Stimulated activated naive CD8-positive, alpha-beta T cell treated with anti-CD3 and anti-CD28 coated beads, Interleukin-15, Interleukin-2, amounts not matched to agents 100 U/mL and 50 U/mL, for 24 hours (primary cell): ENCODE data around the gene APRT.

Source experiments
- ATAC-seq: fragments of 150-1000 bp; cut with Tn5 transposase; one replicate; pipeline ENCODE4 v1.10.0; 2021
- DNase-seq: peaks from one replicate; pipeline ENCODE4 v3.0.0; 2021

The APRT gene

DNA sequence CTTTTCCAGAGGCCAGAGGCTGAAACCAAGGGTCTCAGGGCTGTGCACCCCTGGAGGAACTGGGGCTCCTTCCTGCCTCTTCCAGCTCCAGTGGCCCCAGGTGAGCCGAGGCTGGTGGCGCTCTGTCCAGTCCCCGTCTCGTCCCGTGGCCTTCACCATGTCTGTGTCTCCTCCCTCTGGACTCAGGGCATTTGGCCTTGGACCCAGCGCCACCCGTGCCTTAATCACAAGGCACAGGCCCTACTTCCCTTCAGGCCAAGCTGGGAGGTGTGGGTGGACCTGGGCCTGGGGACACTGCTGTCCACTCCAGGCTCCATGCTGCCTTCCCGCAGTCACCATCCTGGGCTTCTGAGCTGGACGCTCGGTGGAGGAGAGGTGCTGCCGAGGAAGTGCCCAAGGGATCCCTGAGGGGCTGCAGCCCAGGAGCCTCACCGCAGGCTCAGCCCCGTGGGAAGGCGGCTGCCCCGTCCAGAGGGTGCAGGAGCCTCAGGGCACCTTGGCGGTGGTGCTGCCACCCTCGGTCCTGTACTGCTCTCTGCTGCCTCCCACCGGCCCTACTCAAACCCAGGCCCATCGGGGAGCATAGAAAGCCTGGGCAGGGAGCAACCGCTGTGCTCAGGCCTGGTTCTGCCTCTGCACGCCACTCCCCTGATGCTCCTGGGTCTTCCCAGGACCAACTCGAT is 9.6 kb upstream of the APRT start:
- ATAC-seq (no peak), DNase-seq (no peak)

DNA sequence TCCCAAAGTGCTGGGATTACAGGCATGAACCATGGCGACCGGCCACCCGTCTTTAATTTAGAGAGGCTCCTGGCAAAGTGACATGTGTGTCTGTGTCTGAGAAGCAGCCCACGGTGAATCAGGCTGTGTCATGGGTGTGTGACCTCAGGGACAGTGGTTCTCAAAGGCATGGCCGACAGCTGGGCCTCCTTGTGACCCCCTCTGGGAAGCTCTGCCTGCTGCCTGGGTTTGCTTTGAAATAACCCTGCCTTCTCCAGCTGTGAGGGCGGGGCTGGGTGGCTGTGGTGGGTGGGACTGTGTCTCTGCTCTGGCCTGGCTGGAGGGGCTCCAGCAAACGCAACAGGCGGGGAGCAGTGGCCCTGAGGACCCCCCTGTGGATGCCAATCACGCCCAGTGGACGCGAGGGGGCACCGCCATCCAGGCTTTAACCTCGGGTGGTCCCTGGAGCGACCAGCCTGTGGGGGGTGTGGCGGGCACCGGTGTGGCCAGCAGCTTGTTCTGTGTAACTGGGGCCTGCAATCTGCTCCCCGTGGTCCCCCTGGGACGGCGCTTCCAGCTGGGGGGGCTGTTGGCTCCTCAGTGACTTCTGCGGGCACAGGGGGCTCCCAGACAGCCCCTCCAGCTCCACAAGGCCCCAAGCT is 8.8 kb upstream of the APRT start:
- ATAC-seq (no peak), DNase-seq (no peak)

DNA sequence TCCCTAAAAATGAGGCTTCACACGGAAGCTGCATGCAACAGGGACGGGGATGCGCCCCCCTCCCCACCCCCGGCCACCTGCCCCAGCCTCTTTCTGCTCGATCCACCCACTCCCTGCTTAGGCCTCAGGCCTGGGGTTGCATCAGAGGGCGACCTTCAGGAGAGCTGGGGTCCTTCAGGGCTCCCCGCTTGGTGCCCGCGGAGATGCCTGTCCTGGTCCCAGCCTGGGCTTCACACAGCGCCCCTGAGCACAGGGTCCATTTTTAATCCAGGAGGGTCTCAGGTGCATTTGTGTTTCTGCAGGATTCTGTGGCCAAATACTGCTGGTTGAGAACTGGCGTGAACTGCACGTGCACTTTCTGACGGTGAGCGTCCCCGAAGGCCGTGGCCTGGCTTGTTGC is 7.4 kb upstream of the APRT start:
- DNase-seq (no peak), ATAC-seq (no peak)

DNA sequence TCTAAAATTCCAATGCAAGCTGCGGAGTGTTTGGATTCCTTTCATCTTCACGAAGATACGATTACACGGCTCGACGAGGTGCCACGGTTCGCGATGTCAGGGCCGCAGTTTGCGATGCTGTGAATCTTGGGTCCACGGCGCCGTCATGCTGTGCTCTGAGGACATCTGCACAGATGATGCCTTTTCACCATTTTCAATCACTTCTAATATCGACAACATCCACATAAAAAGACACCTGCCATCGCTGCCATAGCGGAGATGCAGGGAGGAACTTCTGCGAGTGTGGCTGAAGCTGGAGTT is 6.8 kb upstream of the APRT start:
- DNase-seq (no peak), ATAC-seq (no peak)

DNA sequence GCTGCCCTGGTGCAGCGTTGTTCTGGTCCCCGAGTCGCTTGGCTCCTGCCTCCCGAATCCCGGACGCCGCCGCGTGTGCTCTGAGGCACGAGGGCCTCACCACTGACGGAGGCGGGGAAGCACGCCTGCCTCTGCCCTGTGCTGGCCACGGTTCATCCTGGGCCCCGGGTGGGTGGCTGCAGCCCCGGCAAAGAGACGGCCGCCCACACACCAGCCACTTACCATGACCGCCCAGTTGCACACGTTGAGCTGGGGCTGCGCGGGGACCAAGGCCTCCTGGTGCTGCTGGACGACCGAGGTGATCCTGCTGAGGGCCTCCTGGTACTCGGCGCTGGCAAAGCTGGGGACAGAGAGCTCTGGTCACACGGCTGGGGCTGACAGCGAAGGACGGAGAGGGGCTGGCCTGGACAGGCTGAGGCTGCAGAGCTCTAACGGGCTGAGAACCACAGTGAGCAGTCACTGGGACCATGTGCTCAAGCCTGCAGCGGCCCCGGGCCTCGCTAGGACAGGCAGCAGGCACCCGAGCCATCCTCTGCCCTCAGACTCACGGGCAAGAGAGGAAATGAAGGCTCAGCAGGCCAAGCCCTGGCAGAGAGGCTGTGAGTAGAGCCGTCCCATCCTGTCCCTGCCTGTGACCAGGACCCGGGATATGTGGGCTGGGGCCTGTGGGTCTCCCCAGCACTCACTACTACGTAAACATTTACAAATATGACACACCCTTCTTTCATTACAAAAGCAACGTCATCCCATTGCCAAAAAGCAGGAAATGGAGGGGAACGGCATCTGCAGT is 6.3 kb upstream of the APRT start:
- ATAC-seq (no peak), DNase-seq (no peak)

DNA sequence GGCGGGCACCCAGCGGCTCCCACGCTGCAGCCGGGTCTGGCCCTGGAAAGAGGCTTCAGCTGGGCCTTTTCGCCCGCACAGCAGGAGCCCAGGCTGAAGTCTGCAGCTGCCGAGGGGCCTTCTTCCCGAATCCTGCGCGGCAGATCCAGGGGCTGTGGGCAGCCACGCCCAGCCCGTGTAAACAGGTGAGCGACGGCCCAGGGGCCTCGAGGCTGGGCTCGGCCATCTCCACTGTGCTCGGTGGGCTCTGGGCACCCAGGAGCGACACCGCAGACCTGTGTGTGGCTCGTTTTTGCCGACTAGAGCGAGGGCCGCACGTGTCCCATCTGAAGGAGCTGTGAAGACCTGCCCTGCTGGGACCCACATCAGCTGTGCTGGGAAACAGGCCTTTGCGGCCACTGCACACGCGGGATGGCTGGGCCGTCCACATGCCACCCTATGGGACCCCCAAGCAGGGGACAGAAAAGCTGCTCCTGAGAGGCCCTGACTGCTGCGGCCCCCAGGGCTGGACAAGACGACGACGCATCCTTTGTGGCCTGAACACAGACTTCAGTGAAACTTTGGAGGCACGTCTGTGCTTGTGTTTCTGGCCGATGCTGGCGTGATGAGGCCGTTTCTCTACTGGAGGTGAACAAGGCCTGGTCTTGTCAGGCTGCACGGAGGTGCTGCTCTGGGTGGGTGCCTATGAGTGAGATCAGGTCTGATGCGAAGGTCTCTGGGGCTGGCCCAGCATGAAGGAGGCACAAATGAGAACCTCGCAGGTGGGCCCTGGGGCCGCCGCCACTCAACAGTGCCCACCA is 5.2 kb upstream of the APRT start:
- DNase-seq = no peak
- ATAC-seq = no peak

DNA sequence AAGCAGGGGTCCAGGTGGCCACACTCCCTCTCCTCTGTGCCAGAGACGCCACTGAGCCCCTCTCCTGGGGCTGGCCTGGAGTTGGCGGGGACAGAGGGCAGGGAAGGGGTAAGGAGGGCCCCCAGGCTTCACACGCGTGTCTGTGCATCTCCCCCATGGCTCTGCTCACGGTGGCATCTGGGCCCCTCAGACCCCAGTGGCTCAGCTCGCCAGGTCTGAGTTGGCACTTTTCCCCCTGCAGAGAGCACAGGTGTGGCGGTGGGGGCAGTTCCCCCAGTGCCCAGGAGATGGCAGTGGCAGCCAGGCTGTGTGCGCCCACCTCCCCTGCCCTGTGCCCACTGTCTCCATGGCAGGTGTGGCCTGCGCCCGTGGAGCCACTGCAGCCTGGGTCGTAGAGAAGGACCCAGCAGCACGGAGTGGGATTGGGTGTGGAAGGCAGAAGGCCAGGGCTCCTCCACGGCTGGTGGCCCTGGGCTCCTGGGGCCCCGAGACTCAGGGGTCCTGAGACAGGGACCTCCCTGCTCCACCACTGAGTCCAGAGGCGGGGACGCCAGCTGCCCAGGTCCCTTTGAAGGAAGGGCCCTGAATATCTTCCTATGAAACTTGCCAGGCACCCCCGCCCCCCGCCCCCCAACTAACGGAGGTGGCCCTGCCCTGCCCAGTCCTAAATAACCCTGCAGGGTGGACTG is 4.3 kb upstream of the APRT start:
- peak; percentile 77 for DNase-seq
- ATAC-seq = peak; percentile 12

DNA sequence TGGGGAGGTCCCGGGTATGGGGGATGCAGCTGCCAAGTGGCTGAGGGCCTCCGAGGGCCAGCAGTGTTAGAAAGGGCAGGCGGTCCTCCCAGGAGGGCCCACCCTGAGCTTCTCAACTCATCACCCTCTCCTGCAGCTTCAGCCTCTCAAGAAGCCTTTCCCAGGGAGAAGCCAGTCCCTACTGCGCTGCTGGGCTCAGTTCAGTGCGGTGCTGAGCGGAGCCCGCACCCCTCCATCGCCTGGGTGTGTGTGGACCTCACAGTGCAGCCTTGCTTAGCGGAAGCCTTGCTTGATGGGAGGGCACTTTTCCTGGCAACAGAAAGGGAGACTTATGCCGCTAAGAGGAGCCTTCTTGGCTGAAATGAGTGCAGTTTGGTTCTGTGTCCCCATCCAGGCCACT is 3.5 kb upstream of the APRT start:
- DNase-seq = no peak
- ATAC-seq = no peak

DNA sequence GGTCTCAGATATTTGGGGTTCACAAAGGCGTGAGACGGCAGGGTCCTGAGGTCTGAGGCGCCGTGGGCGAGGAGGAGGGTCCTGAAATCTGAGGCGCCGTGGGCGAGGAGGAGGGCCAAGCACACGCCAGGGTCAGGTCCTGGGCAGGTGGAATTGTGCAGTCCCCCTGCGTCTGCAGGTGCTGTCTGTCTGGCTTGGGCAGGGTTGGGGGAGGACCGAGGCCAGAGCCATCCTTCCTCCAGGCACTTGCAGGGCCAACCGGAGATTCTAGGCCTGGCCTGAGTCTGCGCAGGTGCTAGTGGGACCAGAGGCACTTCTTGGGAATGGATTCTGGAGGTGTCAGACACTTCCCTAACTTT is 2.4 kb upstream of the APRT start:
- ATAC-seq = no peak
- DNase-seq = no peak

DNA sequence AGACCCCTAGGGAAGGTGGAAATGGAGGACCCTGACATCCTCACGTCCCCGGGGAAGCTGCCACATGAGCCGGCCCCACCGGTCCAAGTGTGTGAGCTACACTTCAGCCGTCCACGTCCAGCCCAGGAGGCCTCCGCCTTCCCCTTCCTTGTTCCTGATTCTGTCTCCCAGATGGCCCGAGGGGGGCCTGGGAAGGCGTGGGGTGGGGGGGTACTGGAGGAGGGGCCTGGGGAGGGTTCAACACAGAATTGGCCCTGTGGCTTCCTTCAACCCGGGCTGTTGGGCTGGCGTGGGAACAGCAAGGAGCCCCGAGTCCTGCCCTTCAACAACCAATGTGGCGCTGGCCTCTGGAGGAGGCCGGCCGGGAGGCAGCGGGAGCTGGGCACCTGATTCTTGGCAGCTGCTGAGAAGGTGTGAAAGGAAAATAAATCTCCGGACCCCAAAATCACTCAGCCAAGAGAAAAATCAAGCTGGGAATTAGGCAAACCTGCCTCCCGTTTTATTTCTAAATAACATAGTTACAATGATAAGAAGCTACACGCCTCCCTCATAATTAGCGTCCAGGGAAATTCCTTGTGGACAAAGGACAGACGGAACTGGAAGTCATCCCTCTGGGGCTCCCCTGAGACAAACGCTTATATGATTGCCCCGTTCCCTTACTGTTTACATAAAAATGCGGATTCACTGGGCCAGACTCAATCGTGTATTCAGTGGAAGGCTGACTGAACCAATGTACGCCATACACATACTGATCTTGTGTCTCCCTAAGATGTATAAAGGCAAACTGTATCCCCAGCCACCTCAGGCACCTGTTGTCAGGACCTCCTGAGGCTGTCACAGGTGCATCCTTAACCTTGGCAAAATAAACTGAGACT is 1.8 kb upstream of the APRT start:
- ATAC-seq (no peak), DNase-seq (no peak)

DNA sequence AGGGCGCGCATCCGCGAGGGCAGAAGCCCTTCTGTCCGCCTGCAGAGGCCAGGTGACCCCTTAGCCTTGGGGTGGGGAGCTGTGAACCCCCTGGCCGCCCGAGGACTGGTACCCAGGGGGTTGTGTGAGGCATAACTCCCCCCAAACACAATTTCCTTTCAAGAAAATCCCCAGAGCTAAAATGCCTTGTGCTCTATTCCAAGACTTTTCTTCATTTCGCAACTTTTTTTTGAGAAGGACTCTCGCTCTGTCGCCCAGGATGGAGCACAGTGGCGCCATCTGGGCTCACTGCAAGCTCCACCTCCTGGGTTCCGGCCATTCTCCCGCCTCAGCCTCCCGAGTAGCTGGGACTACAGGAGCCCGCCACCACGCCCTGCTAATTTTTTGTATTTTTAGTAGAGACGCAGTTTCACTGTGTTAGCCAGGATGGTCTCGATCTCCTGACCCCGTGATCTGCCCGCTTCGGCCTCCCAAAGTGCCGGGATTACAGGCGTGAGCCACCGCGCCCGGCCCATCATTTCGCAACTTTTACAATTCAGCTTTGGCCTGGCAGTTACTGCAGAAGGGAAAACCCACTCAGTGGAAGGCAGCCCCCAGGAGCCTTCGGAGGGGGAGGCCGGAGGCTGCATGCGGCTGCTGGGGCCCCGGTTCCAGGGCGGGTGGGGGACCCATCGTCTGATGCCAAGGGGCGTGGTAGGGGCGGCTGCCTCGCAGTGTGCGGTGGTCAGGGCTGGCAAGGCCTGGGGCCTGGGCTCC is 963 bp upstream of the APRT start:
- DNase-seq = peak; percentile 48

DNA sequence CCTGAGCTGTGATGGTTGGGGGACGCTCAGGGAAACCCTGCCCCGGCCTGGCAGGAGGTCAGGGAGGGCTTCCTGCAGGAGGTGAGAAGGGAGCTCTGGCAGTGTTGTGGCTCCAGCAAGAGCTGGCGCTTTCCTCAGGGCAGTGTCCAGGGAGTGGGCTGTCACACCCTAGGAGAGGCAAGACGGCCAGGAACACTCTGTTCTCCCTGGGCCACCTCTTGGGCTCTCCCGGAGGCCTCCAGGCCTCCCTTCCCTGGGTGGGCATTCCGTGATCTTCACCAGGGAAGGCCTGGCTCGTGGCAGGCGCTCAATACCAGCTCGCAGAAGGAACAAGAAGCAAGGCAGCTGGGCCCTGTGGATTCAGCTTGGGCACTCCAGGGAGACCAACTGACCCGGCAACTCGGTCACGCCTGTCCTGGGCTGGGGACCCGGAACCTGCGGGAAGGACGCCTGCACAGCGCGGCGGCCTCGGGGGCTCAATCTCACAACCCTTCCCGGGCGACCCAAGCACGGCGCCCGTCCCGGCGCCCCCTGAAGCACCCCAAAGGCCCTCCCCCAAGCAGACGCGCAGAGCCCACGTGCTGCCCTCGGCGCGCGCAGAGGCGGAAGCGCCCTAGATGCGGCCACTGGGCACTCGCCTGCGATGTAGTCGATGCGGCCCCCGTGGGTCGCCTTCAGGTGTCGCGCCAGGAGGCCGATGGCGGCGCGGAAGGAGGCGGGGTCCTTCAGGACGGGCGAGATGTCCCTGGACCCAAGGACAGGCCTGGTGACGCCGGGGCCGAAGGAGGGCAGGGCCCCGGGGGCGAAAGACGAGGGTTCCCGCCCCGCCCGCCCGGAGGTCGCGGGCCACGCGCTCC is 588 bp downstream of the APRT start:
- ATAC-seq (peak; percentile 44), DNase-seq (peak; percentile 78)

More for the DNA sequence above, 963 bp upstream of the APRT start:
- ATAC-seq = no peak

DNA sequence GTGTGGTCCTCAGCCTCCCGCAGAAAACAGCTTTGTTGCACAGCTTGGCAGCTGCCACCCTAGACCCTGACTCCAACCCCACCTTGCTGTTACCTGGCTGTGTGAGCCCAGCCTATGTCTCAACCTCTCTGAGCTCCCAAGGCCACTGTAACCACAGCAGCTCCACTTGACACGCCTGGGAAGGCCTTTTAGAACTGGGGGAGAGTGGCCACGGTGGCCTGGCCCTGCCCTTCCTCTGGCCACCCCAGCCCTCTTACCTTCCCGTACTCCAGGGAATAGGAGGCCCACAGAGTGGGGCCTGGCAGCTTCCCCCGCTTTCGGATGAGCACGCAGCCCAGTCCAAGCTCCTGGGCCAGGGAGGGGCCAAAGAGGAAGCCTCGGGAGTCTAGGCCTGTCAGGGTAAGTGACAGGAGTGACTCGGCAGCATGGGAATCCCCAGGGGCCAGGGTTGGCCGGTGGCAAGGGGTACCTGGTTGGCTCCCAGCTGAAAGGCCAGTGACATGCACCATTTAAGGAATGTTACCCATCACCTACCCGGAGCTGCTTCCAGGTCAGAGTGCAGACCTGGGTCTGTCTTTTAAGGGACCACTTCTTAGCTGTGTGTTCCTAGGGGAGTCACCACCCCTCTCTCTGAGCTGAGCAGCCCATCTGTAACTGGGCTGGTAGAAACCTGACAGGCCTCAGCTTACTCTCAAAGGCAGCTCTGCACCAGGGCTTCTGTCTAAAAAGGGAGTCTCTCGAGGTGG is 1.4 kb downstream of the APRT start:
- DNase-seq = peak; percentile 70
- ATAC-seq = peak; percentile 21

DNA sequence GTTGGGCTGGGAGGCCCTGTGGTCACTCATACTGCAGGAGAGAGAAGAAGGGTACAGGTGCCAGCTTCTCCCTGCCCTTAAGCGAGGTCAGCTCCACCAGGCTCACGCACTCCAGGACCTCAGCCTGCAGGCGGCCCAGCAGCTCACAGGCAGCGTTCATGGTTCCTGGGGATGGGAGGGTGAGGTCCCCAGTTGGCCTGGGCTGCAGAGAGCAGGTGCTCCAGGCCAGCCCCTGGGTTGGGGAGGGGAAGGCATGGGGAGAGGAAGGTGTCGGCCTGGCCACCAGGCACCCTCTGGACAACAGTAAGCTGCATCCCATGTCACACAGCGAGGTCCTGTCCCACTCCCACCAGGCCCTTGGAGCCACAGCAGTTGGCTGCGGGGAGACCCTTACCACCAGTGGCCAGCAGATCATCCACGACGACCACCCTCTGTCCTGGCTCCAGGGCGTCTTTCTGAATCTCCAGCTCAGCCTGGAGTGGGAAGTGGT is 2.0 kb downstream of the APRT start:
- no peak for ATAC-seq
- DNase-seq = no peak

DNA sequence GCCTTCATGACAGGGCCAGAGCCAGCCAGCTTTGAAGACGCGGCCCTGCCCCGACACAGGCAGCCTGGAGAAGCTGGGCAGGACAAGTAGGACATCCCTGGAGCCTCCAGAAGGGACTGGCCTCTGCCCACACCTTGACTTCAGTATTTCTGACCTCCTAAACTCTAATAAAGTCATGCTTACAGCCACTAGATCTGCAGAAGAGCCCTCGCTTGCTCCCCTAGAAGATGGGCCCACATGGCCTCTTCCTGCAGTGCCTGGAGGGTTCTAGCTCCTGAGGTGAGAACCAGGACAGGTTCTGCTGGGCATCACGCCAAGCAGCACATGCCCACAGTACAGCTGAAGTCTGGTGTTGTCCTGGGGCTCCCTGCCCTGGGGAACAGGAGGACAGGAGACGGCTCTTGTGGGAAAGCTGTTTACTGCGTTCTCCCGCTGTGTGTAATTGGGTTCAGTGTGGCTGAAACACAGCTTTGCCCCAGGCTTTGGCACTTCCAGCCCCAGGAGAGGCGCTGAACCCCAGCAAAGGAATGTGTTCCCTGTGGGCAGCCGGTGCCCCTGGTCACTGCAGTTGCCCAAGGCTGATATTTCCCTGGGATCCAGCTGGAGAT is 2.6 kb downstream of the APRT start:
- ATAC-seq (no peak), DNase-seq (no peak)

DNA sequence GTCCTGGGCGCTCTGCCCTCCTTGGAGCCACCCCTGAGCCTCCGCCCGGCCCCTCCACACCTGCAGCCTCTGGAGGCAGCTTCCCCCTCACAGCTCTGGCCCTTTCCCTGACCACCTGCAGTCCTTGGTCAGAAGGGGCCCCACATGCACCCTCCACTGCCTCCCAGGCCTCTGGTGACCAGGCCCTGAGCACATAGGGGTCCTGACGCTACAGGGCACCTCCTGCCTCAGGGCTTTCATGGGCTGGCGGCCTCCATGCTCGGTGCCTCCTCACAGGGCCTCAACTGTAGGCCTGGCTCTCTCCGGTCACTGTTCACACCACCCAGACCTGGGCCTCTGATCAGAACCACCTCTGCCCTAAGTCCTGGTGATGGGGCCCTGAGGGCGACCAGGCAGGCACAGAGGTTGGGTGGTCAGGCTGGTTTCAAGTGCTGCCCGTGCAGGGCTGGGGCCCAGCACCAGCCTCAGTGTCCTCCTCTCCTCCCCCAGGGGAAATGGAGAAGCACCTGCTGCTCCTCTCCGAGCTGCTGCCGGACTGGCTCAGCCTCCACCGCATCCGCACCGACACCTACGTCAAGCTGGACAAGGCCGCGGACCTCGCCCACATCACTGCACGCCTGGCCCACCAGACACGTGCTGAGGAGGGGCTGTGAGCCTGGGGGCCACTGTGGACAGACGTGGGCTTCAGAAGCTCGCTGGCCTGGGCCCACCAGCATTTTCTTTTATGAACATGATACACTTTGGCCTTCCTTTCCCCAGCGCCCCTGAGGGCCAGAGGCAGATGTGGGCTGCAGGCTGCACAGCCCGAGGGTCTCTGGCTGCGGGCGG is 3.9 kb downstream of the APRT start:
- no peak for DNase-seq
- no peak for ATAC-seq

DNA sequence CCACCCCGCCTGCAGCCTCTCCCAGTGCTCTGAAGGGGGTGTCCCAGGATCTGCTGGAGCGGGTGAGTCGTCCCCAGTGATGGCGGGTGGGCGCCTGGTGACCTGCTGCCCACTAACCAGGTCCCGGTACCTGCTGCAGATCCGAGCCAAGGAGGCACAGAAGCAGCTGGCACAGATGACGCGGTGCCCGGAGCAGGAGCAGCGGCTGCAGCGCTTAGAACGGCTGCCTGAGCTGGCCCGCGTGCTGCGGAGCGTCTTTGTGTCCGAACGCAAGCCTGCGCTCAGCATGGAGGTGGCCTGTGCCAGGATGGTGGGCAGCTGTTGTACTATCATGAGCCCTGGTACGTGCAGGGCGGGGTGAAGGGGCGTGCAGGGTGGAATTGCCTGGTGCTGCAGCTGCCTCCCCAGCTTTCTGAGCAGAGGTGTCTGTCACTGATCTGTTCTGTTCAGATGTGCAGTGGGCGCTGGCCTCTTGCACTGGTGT is 4.5 kb downstream of the APRT start:
- DNase-seq = no peak
- ATAC-seq = no peak
